GM10266 (cell line): ENCODE results near the gene PTPRCAP.

Experiments
- DNase-seq: peaks from one replicate; pipeline ENCODE4 v3.0.0; 2012; ENCODE audit errors: extremely low spot score
- TF ChIP-seq, protein P1 (sequence below): IDR thresholded peaks from 2 replicates; pipeline ENCODE4 v1.5.1; 2012; ENCODE audit warnings: mild to moderate bottlenecking, low read depth; ENCODE audit not compliant: control insufficient read depth, insufficient read depth; ENCODE audit errors: missing control alignments

The PTPRCAP gene

DNA sequence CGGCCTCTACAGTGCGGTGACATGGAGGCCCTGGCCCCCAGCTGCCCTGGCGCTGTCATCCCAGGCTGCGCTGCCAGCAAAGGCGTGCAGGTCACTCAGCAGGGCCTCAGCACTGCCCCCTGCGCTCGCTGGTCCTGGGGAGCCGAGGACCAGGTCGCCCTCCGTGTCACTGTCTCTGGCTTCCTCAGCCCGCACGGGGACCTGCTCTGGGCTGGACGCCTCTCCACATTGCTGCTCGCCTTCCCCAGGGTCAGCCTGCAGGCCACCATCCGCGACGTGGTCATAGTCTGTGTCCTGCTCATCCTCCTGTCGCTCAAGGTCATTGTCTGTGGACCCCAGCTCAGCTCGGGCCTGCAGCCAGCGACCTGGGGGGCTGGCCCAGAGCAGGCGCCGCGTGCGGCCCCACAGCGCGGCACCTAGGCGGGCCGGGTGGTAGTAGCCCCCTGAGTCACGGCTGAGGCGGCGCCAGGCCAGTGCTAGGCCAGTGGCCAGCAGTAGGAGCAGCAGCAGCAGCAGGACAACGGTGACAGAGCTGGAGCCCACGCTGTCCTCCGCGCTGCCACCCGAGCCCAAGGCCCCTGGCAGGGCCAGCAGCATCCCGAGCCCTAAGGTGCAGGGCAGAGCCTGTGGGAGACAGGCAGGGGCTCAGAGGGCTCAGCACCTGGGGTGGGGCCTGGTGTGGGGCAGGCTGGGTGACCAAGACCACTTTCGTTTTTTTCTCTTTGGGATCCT is 1.6 kb downstream of the PTPRCAP start:
- TF ChIP-seq, protein P1, sequence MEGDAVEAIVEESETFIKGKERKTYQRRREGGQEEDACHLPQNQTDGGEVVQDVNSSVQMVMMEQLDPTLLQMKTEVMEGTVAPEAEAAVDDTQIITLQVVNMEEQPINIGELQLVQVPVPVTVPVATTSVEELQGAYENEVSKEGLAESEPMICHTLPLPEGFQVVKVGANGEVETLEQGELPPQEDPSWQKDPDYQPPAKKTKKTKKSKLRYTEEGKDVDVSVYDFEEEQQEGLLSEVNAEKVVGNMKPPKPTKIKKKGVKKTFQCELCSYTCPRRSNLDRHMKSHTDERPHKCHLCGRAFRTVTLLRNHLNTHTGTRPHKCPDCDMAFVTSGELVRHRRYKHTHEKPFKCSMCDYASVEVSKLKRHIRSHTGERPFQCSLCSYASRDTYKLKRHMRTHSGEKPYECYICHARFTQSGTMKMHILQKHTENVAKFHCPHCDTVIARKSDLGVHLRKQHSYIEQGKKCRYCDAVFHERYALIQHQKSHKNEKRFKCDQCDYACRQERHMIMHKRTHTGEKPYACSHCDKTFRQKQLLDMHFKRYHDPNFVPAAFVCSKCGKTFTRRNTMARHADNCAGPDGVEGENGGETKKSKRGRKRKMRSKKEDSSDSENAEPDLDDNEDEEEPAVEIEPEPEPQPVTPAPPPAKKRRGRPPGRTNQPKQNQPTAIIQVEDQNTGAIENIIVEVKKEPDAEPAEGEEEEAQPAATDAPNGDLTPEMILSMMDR, result no peak
- DNase-seq, result no peak

DNA sequence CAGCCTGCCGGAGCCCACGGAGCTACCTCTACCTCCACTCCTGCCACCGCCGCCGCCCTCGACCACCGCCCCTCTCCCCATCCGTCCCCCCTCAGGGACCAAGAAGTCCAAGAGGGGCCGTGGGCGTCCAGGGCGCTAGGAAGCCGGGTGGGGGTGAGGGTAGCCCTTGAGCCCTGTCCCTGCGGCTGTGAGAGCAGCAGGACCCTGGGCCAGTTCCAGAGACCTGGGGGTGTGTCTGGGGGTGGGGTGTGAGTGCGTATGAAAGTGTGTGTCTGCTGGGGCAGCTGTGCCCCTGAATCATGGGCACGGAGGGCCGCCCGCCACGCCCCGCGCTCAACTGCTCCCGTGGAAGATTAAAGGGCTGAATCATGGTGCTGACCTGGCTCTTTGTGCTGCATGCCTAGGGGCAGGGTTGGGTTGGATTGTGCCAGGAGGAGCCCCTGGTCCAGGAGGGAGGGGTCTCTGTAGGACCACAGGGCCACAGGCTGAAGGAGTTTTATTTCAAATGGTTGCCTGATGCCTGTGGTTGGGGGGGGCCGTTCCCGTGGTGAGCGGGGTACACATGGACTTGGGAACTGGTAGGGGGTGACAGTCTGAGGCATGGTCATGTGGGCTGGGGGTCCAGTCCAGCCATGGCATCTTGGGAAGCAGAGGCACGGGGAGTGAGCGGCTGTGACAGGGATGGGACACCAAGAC is 2.3 kb downstream of the PTPRCAP start:
- no peak for DNase-seq
- TF ChIP-seq, protein P1, result no peak

DNA sequence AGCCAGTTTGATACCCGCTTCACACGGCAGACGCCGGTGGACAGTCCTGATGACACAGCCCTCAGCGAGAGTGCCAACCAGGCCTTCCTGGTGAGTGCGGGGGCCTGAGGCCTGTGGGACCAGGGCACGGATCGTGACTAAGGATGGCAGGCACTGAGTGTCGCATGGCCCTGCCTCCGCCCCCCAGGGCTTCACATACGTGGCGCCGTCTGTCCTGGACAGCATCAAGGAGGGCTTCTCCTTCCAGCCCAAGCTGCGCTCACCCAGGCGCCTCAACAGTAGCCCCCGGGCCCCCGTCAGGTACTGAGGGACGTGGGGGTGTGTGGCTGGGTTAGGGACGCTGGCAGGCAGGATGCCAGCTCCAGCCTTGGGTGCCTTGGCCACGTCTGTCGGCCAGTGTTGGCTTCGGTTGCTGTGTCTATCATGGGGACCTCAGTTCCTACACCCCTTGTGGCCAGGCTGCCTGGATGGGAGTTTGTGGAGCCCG is 3.0 kb downstream of the PTPRCAP start:
- TF ChIP-seq, protein P1, result no peak
- no peak for DNase-seq

DNA sequence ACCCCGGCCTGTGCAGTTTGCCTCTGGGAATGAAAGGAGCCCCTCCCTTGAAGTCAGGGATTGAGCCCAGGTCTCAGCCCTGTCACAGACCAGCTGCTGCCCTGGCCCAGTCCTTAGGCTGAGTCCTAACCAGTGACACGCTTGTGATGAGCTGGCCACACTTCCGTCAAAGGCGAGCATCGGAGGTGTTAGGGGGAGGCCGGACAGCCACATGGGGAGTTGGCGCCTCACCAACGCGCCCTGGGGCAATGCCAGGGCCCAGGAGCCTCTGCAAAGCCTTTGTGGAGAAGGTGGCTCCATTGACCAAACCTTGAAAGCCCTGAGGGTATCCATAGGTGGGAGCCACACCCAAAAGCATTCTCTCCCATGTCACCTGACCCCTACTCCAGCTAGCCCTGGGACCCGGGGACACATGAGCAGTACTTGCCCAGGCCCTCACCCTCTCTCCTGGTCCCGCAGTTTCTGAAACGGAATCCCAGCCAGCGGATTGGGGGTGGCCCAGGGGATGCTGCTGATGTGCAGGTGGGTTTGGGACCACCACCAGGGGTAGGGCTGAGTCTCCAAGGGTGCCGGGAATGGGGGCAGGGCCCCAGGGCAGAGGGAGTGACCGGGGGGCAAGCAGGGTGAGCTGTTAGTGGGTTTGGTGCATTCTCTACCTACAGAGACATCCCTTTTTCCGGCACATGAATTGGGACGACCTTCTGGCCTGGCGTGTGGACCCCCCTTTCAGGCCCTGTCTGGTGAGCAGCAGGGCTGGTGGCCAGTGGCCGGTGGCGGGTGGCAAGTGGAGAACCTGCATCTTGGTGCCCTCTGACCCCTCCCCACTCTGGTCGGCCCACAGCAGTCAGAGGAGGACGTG is 3.7 kb downstream of the PTPRCAP start:
- TF ChIP-seq, protein P1, result no peak
- no peak for DNase-seq

DNA sequence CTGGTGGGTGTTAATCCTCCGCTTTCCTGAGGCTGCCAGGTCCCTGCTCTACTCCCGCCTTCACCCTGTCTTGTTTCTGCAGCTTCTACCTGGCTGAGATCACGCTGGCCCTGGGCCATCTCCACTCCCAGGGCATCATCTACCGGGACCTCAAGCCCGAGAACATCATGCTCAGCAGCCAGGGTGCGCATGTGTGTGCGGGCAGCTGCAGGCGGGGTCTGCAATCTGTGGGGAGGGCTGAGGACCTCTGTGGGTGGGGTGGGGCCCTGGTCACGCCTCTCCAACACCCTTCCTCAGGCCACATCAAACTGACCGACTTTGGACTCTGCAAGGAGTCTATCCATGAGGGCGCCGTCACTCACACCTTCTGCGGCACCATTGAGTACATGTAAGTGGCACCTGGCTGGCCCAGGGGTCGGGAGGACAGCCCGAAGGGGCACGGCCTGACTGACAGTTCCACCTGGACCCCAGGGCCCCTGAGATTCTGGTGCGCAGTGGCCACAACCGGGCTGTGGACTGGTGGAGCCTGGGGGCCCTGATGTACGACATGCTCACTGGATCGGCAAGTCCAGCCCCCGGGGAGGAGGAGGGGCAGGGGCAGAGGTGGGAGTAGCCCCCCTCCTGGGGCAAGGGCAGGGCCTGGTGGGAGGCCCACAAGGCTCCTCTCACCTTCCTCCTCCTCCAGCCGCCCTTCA is 4.7 kb downstream of the PTPRCAP start:
- no peak for DNase-seq
- TF ChIP-seq, protein P1, result no peak

DNA sequence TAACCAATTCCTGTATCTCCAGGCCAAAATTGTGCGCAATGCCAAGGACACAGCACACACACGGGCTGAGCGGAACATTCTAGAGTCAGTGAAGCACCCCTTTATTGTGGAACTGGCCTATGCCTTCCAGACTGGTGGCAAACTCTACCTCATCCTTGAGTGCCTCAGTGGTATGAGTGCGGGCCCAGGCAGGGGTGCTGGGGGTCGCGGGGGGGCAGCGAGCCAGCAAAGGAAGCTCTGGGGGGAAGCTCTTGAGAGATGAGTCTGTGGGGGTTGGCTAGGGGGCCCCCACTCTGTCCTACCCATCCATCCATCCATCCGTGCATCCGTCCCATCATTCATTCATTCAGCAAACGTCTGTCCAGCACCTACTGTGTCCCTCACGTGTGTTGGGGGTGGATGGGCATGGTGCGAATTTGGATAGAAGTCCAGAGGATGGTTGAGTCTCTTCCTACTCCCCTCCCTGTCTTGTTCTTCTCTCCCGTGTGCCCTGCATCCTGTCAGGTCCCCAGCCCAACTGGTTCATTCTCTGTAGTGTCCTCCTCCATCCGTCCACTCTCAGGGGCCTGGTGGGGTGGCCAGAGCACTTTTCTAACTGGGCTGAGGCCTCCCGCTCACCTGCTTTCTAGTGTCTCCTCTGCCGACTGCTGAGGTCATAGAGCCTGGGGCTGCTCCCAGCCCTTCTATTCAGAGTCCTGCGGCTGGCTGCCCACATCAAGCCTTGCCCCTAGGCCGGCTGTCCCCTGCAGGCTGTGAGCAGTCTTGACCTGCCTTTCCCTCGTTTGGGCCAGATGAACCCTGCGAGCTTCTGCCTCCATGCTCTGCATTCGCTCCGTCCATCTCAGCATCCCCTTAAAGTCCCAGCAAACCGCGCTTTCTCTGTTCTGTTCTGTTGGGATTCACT is 5.9 kb downstream of the PTPRCAP start:
- DNase-seq, result no peak
- TF ChIP-seq, protein P1, result no peak
